ENCODE measurements around the gene HTR3B. TPM values are rescaled to one million over a fixed set of nuclear protein-coding genes. Genes with fewer than 3 reads are reported as not detected.
"Not testable (repeated sequence)": the region's sequence is repeated elsewhere in the genome, so short reads cannot be mapped to it uniquely, and the experiment has no call there.

The HTR3B gene
- total RNA-seq, 4 donors from 2014 or later, result not detected

- peak overlapping the region; percentile 86 to 95 (median 90) for H3K27ac ChIP-seq (replicated peaks in 1 of 4)
- H3K4me1 ChIP-seq, result peaks cover 20 to 41% (median 40%) of the 10 kb centered on the region in 4 donors
- 79% methylated on average over 24 of the region's 24 CpGs for WGBS
- intact Hi-C loops (cut with DNase I), result no loop called here
- no peak for DNase-seq (ENCODE audit: extremely low spot score)
- no peaks in the 10 kb centered on the region for H3K27me3 ChIP-seq
- TF ChIP-seq EP300 (IDR thresholded peaks at IDR 0.05) (no peak), CTCF (IDR thresholded peaks at IDR 0.05) (no peak), POLR2AphosphoS5 (IDR thresholded peaks at IDR 0.05) (no peak), POLR2A (IDR thresholded peaks at IDR 0.05; ENCODE audit: low read depth) (no peak)
- no peaks in the 10 kb centered on the region for H3K36me3 ChIP-seq
- peak overlapping the region; percentile 69 to 92 (median 80) for H3K4me3 ChIP-seq
- H3K9me3 ChIP-seq, result no peaks in the 10 kb centered on the region
These were observed 28.4 kb upstream of the HTR3B start for GRCh38 chr11:113876074-113876797.

- Histone ChIP-seq H3K27ac (replicated peaks in 1 of 4) (no peak overlapping the region), H3K4me1 (peaks cover 14 to 33% (median 32%) of the 10 kb centered on the region in 4 donors), H3K27me3 (no peaks in the 10 kb centered on the region), H3K9me3 (no peaks in the 10 kb centered on the region), H3K4me3 (no peak overlapping the region), H3K36me3 (no peaks in the 10 kb centered on the region)
- 98% methylated on average over 8 of the region's 8 CpGs for WGBS
- TF ChIP-seq CTCF (IDR thresholded peaks at IDR 0.05), result no peak
- TF ChIP-seq EP300 (IDR thresholded peaks at IDR 0.05), result no peak
- no peak for TF ChIP-seq POLR2A (IDR thresholded peaks at IDR 0.05; ENCODE audit: low read depth)
- TF ChIP-seq POLR2AphosphoS5 (IDR thresholded peaks at IDR 0.05), result no peak
- no peak for DNase-seq (ENCODE audit: extremely low spot score)
- intact Hi-C loops (cut with DNase I), result no loop called here
These were observed 27.6 kb upstream of the HTR3B start for GRCh38 chr11:113876798-113877669.

- no peak overlapping the region for H3K4me3 ChIP-seq
- DNase-seq (ENCODE audit: extremely low spot score), result no peak
- no peak for TF ChIP-seq EP300 (IDR thresholded peaks at IDR 0.05)
- no peak for TF ChIP-seq POLR2AphosphoS5 (IDR thresholded peaks at IDR 0.05)
- TF ChIP-seq POLR2A (IDR thresholded peaks at IDR 0.05; ENCODE audit: low read depth), result no peak
- TF ChIP-seq CTCF (IDR thresholded peaks at IDR 0.05), result no peak
- no peak overlapping the region for H3K27ac ChIP-seq (replicated peaks in 1 of 4)
- intact Hi-C loops (cut with DNase I), result no loop called here
- no peaks in the 10 kb centered on the region for H3K9me3 ChIP-seq
- no peaks in the 10 kb centered on the region for H3K27me3 ChIP-seq
- 70% methylated on average over 5 of the region's 5 CpGs for WGBS
- H3K36me3 ChIP-seq, result no peaks in the 10 kb centered on the region
- peaks cover 8 to 27% (median 26%) of the 10 kb centered on the region in 4 donors for H3K4me1 ChIP-seq
These were observed 26.9 kb upstream of the HTR3B start for GRCh38 chr11:113877670-113878055.

- intact Hi-C loops (cut with DNase I), result not testable (repeated sequence)
These were observed 25.1 kb upstream of the HTR3B start for GRCh38 chr11:113879446-113879845.

GRCh38 chr11:113880971-113881370, 23.6 kb upstream of the HTR3B start:
- intact Hi-C loops (cut with DNase I), result no loop called here

More at GRCh38 chr11:113879446-113879845, 25.1 kb upstream of the HTR3B start:
- not testable (repeated sequence) for H3K36me3 ChIP-seq; H3K27ac ChIP-seq (replicated peaks in 1 of 4); H3K4me1 ChIP-seq; DNase-seq (ENCODE audit: extremely low spot score); H3K27me3 ChIP-seq; H3K4me3 ChIP-seq; H3K9me3 ChIP-seq
- 92% methylated on average over 3 of the region's 4 CpGs for WGBS

More at GRCh38 chr11:113880971-113881370, 23.6 kb upstream of the HTR3B start:
- Histone ChIP-seq H3K27ac (replicated peaks in 1 of 4) (no peak overlapping the region), H3K4me3 (no peak overlapping the region), H3K4me1 (peaks cover 3 to 5% (median 5%) of the 10 kb centered on the region in 4 donors), H3K9me3 (no peaks in the 10 kb centered on the region), H3K36me3 (no peaks in the 10 kb centered on the region), H3K27me3 (no peaks in the 10 kb centered on the region)
- TF ChIP-seq EP300 (IDR thresholded peaks at IDR 0.05) (no peak), POLR2A (IDR thresholded peaks at IDR 0.05; ENCODE audit: low read depth) (no peak), CTCF (IDR thresholded peaks at IDR 0.05) (no peak), POLR2AphosphoS5 (IDR thresholded peaks at IDR 0.05) (no peak)
- 87% methylated on average over 4 of the region's 4 CpGs for WGBS
- DNase-seq (ENCODE audit: extremely low spot score), result no peak
